NCI-H2107 (cell line): ENCODE data around the gene ENOX1.

Experiments
- DNase-seq: peaks from one replicate; lab custom pipeline; 2025; lab: John Stamatoyannopoulos, UW

ENOX1 gene

GRCh38 chr13:43608400-43609137, 178.2 kb downstream of the ENOX1 start:
- no peak for DNase-seq

GRCh38 chr13:43597599-43597945, 189.2 kb downstream of the ENOX1 start:
- DNase-seq, result no peak

GRCh38 chr13:43596924-43597598, 189.7 kb downstream of the ENOX1 start:
- DNase-seq, result no peak

GRCh38 chr13:43596006-43596405, 190.8 kb downstream of the ENOX1 start:
- DNase-seq, result no peak

GRCh38 chr13:43587376-43587775, 199.4 kb downstream of the ENOX1 start:
- DNase-seq, result no peak

- DNase-seq, result no peak
Measured at GRCh38 chr13:43584751-43585150, 202.0 kb downstream of the ENOX1 start.

GRCh38 chr13:43583321-43583720, 203.5 kb downstream of the ENOX1 start:
- no peak for DNase-seq

- DNase-seq, result no peak
Measured at GRCh38 chr13:43580280-43580679, 206.5 kb downstream of the ENOX1 start.

GRCh38 chr13:43579321-43579720, 207.5 kb downstream of the ENOX1 start:
- DNase-seq, result no peak

- no peak for DNase-seq
Measured at GRCh38 chr13:43574605-43575004, 212.2 kb downstream of the ENOX1 start.

- no peak for DNase-seq
Measured at GRCh38 chr13:43573802-43574514, 212.8 kb downstream of the ENOX1 start.

GRCh38 chr13:43573361-43573740, 213.4 kb downstream of the ENOX1 start:
- no peak for DNase-seq

GRCh38 chr13:43572656-43573360, 214.0 kb downstream of the ENOX1 start:
- DNase-seq, result no peak

GRCh38 chr13:43569658-43570057, 217.1 kb downstream of the ENOX1 start:
- no peak for DNase-seq

GRCh38 chr13:43567608-43568007, 219.2 kb downstream of the ENOX1 start:
- DNase-seq, result no peak

GRCh38 chr13:43564952-43565351, 221.8 kb downstream of the ENOX1 start:
- DNase-seq, result no peak

- no peak for DNase-seq
Measured at GRCh38 chr13:43561081-43561480, 225.7 kb downstream of the ENOX1 start.

GRCh38 chr13:43558939-43559338, 227.8 kb downstream of the ENOX1 start:
- DNase-seq, result no peak

GRCh38 chr13:43558326-43558725, 228.4 kb downstream of the ENOX1 start:
- DNase-seq, result no peak

- no peak for DNase-seq
Measured at GRCh38 chr13:43555667-43556066, 231.1 kb downstream of the ENOX1 start.

GRCh38 chr13:43551897-43552456, 234.8 kb downstream of the ENOX1 start:
- no peak for DNase-seq

- DNase-seq, result no peak
Measured at GRCh38 chr13:43546816-43547215, 240.0 kb downstream of the ENOX1 start.
